Body of pancreas (tissue), 4 donors: ENCODE results near the gene DTYMK. TPM values are rescaled to one million over a fixed set of nuclear protein-coding genes. Genes with fewer than 3 reads are reported as not detected.

Experiments used
- ATAC-seq: fragments of 150-250 bp; one replicate; pipeline ENCODE4 v1.9.1; 2016
- DNase-seq, 4 donors: peaks; one replicate each; pipeline ENCODE4 v3.0.0-alpha.2; 2019
- H3K27ac ChIP-seq, 4 donors: fragments of 200-600 bp; sonication (generic); 1 replicate in 3 of 4; 2 replicates in 1 of 4; pipeline versions ENCODE4 v1.5.1 to v1.6.1; 2016 to 2019; ENCODE audit warnings: mild to moderate bottlenecking in 1 of 4, mixed read lengths in 1 of 4, moderate library complexity in 1 of 4
- H3K27me3 ChIP-seq, 2 donors: fragments of 200-600 bp; sonication (generic); one replicate each; pipeline ENCODE4 v1.6.0; 2016; ENCODE audit warnings: mild to moderate bottlenecking in 1 of 2
- H3K36me3 ChIP-seq, 2 donors: fragments of 200-600 bp; sonication (generic); replicated peaks in 1 of 2; 2 replicates each; pipeline ENCODE4 v1.5.1; 2016; ENCODE audit warnings: low read depth in 2 of 2; ENCODE audit not compliant: insufficient read depth in 1 of 2
- H3K4me1 ChIP-seq: fragments of 200-600 bp; sonication (generic); one replicate; pipeline ENCODE4 v1.6.0; 2016
- H3K4me3 ChIP-seq, 2 donors: fragments of 200-600 bp; sonication (generic); 1 replicate in 1 of 2; 2 replicates in 1 of 2; pipeline ENCODE4 v1.5.1; 2016 to 2019
- H3K9me3 ChIP-seq, 3 donors: fragments of 200-600 bp; sonication (generic); 1 replicate in 2 of 3; 2 replicates in 1 of 3; pipeline ENCODE4 v1.5.1; 2016
- POLR2A ChIP-seq, 3 donors: fragments of 450-650 bp; IDR thresholded peaks; one replicate each; pipeline ENCODE4 v1.6.1; 2016; ENCODE audit warnings: antibody characterized with exemption in 3 of 3, mild to moderate bottlenecking in 2 of 3
- WGBS, 2 donors: methylation state at CpG; one replicate each; pipeline ENCODE4 v1.1.5; 2017; 5-methylcytosine and 5-hydroxymethylcytosine counted together
- intact Hi-C: fragments of 100-400 bp; cut with DNase I; formaldehyde crosslinking; loops from one replicate; pipeline ENCODE4 v1.15.1; 2023
- total RNA-seq, 2 donors: library from RNA; depleted of rRNA; stranded (reverse); fragments of >200 nt; gene quantifications; one replicate each; pipeline ENCODE4 v1.1.0, GENCODE V29; 2016
- TF ChIP-seq, protein P1 (sequence below), 7 experiments: fragments of 450-650 bp in 4 of 7; fragments of 200-600 bp in 3 of 7; sonication (generic) in 3 of 7; IDR thresholded peaks; one replicate each; pipeline ENCODE4 v1.5.1; 2016 to 2019; ENCODE audit warnings: antibody characterized with exemption in 7 of 7

Gene DTYMK
- total RNA-seq, 2 donors from 2014 or later: 5.7 to 12.5 TPM

DNA sequence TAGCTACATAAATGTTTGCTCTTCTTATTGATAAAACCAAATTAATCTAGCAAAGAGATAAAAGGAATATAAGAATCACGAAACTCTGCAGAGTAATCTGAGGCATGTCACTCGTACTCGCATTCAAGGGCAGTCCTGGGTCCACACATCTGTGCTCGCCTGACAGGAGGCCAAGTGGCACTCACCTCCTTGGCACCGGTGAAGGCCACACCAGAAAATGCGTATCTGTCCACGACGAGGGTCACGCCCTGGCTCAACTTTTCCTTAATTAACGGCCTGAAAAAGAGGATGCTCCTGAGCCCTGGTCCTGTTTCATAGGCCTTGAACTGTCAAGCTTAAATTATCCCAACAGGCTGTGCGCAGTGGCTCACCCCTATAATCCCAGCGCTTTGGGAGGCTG lies 6.6 kb downstream of the DTYMK start:
- Histone ChIP-seq H3K4me1 (no peaks in the 10 kb centered on the region), H3K27ac (no peak overlapping the region), H3K36me3 (no peaks in the 10 kb centered on the region), H3K4me3 (no peak overlapping the region), H3K9me3 (no peaks in the 10 kb centered on the region), H3K27me3 (no peaks in the 10 kb centered on the region)
- intact Hi-C loops: no loop called here
- WGBS, 2 donors: 67 to 81% methylated on average over 12 of the region's 12 CpGs
- ATAC-seq (no peak), DNase-seq (no peak)
- TF ChIP-seq, protein P1, sequence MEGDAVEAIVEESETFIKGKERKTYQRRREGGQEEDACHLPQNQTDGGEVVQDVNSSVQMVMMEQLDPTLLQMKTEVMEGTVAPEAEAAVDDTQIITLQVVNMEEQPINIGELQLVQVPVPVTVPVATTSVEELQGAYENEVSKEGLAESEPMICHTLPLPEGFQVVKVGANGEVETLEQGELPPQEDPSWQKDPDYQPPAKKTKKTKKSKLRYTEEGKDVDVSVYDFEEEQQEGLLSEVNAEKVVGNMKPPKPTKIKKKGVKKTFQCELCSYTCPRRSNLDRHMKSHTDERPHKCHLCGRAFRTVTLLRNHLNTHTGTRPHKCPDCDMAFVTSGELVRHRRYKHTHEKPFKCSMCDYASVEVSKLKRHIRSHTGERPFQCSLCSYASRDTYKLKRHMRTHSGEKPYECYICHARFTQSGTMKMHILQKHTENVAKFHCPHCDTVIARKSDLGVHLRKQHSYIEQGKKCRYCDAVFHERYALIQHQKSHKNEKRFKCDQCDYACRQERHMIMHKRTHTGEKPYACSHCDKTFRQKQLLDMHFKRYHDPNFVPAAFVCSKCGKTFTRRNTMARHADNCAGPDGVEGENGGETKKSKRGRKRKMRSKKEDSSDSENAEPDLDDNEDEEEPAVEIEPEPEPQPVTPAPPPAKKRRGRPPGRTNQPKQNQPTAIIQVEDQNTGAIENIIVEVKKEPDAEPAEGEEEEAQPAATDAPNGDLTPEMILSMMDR (IDR thresholded peaks at IDR 0.05): no peak
- no peak for TF ChIP-seq POLR2A (IDR thresholded peaks at IDR 0.05)

DNA sequence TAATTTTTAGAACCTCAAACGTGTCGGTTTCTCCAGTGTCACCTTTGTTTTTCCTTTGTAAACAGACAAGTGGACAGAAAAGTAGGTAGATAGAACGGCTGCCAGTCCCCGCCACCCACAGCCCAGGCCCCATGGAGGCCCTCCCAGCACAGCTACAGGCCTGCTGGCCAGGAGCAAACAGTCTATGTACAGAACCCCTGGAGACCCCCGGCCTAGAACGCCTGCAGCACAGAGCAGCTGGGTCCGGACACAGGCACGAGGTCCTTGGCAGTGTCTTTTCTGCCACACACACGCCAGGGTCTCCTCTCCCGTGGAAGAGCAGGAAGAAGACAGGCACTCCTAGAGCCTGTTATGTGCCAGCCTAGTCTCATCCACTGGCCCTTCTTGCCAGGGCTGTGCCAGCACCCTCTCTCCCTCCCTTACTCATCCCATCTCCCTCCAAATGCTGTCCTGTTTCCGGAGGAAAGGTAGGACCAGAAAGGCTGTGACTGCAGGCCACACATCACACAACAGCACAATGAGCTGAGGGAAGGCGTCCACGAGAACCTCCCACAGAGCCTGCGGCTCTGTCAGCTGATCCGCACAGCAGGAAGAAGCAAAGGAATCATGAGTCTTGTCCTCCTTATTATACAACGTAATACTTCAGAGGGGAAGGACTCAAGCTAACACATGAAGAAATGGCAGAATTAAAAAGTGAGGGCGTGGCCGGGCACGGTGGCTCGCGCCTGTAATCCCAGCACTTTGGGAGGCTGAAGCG lies 7.7 kb downstream of the DTYMK start:
- ATAC-seq (no peak), DNase-seq (no peak)
- Histone ChIP-seq H3K4me1 (no peaks in the 10 kb centered on the region), H3K9me3 (no peaks in the 10 kb centered on the region), H3K36me3 (no peaks in the 10 kb centered on the region), H3K27me3 (no peaks in the 10 kb centered on the region), H3K27ac (no peak overlapping the region), H3K4me3 (no peak overlapping the region)
- intact Hi-C loops: no loop called here
- 92 to 93% methylated on average over 20 to 22 of the region's 22 CpGs for WGBS, 2 donors
- TF ChIP-seq, protein P1 (IDR thresholded peaks at IDR 0.05): no peak
- no peak for TF ChIP-seq POLR2A (IDR thresholded peaks at IDR 0.05)

DNA sequence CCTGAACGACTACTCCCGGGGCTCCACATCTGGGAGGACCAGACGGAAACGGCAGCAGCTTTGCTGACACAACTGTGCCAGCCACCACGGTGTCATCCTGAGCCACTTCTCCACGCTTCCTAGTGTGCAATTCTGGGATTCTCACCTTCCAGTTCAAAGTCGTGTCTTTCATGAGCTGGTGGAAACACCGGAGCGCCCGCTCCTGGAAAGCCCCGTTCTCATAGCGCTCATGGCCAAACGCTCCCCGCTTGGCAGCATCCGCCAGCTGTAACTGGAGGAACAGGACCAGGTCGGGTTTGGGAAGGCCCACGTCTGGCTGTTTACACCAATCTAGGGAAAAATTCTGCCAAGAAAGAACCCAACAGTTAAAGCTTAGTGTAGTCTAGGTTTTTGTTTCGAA lies 8.3 kb downstream of the DTYMK start:
- Histone ChIP-seq H3K4me1 (no peaks in the 10 kb centered on the region), H3K27me3 (no peaks in the 10 kb centered on the region), H3K27ac (no peak overlapping the region), H3K36me3 (no peaks in the 10 kb centered on the region), H3K9me3 (no peaks in the 10 kb centered on the region), H3K4me3 (no peak overlapping the region)
- TF ChIP-seq, protein P1 (IDR thresholded peaks at IDR 0.05): no peak
- TF ChIP-seq POLR2A (IDR thresholded peaks at IDR 0.05): no peak
- intact Hi-C loops: no loop called here
- ATAC-seq: no peak
- WGBS, 2 donors: 88 to 90% methylated on average over 13 to 18 of the region's 18 CpGs
- no peak for DNase-seq

DNA sequence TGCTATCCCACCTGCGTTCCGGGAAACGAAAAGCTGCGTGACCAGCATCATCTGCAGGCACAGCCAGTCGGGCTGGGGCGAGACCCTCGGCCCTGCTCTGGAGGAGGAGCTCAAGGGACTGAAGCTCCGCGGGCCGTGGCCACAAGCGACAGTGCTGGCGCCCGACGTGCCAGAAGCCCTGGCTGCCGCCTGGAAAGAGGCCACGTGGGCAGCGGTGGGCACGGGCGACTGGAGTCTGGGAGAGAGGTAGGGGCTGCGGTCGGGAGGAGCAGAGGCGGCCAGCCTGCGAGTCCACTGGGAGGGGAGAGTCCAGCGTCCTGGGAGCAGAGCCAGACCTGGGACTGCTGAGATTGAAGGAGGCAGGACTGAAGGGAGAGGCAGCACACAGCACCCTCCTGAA lies 9.2 kb downstream of the DTYMK start:
- WGBS, 2 donors: 94% methylated on average over 12 to 23 of the region's 24 CpGs
- Histone ChIP-seq H3K27me3 (no peaks in the 10 kb centered on the region), H3K27ac (no peak overlapping the region), H3K4me3 (no peak overlapping the region), H3K36me3 (no peaks in the 10 kb centered on the region), H3K9me3 (no peaks in the 10 kb centered on the region), H3K4me1 (no peaks in the 10 kb centered on the region)
- TF ChIP-seq POLR2A (IDR thresholded peaks at IDR 0.05): no peak
- TF ChIP-seq, protein P1 (IDR thresholded peaks at IDR 0.05): no peak
- ATAC-seq (no peak), DNase-seq (no peak)
- intact Hi-C loops: no loop called here

DNA sequence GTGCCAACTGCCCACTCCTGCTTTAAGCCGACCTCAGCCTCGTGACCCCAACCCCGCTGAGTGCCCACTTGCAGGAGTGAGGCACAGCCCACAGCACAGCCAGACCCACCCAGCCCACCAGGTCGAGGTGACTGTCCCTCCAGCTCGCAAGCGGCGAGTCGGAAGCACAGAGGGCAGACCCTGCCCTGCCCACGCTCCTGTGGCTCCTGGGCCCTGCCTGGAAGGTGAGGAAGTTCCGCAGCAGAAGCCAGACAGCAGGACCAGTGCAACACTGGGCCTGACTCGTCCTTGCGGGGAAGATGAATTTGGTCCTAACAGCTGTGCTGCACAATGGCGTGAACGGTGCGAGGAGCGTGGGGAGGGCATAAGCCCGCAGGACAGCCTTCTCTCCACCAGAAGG lies 9.9 kb downstream of the DTYMK start:
- Histone ChIP-seq H3K27ac (no peak overlapping the region), H3K4me3 (no peak overlapping the region), H3K4me1 (no peaks in the 10 kb centered on the region), H3K27me3 (no peaks in the 10 kb centered on the region), H3K9me3 (no peaks in the 10 kb centered on the region), H3K36me3 (peaks cover 0 to 5% of the 10 kb centered on the region in 2 donors)
- DNase-seq (no peak), ATAC-seq (no peak)
- intact Hi-C loops: no loop called here
- 89% methylated on average over 17 of the region's 17 CpGs; no CpG with 5 or more reads in 1 of the 2 donors for WGBS, 2 donors
- no peak for TF ChIP-seq POLR2A (IDR thresholded peaks at IDR 0.05)
- TF ChIP-seq, protein P1 (IDR thresholded peaks at IDR 0.05): no peak
